Skeletal muscle cell (primary cell): ENCODE measurements around the gene DIDO1.

Source experiments
- DNase-seq: peaks from one replicate; pipeline ENCODE4 v3.0.0-alpha.2; 2010; ENCODE audit warnings: low read depth
- H3K4me3 ChIP-seq: 2 replicates; pipeline ENCODE4 v1.5.1; 2011; ENCODE audit warnings: low read depth, mild to moderate bottlenecking, control low read depth, low read length, moderate library complexity

DIDO1 gene

DNA sequence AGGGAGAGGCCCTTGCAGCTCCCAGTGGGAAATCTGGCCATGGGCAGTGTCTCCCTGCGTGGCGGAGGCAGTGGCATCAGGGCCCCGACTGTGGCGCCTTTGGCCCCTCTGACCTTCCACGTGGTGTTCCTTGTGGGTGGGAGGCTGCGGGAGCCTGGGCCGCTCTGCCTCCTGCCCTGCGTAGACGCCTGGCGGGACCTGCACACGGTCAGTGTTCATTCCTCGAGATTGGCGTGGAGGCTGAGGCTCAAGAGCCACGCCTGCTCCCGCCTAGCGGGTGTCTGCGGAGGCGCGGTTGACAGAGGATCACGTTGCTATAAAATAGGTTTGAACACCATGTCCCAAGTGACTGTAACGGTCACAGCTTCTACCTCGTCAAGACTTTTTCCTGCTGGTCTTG is 95.5 kb downstream of the DIDO1 start:
- no peak overlapping the region for H3K4me3 ChIP-seq
- no peak for DNase-seq

DNA sequence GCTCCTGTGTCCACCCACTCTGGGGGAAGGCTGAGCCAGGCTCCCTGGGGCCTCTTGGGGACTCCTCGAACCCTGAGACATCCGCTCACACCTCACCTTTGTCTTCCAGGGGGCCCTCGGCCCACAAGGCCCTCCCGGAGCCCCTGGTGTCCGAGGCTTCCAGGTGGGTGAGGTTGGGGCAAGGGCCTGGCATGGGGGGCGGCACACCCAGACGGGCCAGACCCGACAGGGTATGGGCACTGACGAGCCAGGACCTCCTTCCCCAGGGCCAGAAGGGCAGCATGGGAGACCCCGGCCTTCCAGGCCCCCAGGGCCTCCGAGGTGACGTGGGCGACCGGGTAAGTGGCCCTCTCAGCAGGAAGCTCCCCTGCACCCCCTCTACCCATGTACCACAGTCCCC is 96.1 kb downstream of the DIDO1 start:
- no peak overlapping the region for H3K4me3 ChIP-seq
- no peak for DNase-seq

DNA sequence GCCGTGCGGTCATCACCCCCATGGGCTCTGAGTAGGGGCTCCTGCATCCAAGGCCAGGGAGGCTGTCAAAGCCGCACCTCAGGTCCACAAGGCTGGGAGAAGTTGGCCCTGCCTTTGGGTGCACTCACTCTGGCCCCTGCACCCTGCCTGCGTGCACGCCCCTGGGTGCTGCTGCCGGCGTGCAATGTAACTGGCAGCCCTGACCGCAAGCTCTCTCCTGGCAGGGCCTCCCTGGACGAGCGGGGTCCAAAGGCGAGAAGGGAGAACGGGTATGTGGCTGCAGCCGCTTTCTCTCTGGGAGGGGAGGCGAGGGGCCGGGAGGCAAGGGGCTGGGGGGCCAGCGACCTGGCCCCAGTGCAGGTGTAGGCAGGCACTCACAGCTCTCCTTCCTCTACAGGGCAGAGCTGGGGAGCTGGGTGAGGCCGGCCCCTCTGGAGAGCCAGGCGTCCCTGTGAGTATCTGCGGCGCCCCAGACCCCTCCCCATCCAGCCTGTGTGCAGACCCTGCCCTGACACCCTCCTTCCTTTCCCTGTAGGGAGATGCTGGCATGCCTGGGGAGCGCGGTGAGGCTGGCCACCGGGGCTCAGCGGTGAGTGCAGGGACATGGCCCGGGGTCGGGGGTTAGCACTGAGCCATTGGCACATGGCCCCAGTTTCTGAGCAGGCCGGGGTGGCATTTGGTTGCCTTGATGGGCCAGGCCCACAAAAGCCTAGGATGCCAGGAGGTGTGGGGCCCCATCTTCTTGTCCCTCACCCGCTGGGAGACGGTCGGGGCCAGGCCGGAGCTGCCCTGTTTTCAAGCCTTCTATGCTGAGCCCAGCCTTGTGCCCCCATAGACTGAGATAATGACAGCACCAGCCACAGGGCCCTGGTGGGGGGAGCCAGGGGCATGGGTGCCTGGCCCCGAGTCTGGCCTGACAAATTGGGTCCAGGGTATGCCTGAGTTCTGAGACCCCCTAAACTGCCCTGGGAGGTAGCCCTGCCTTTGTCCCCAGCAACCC is 96.8 kb downstream of the DIDO1 start:
- no peak overlapping the region for H3K4me3 ChIP-seq
- DNase-seq: no peak

DNA sequence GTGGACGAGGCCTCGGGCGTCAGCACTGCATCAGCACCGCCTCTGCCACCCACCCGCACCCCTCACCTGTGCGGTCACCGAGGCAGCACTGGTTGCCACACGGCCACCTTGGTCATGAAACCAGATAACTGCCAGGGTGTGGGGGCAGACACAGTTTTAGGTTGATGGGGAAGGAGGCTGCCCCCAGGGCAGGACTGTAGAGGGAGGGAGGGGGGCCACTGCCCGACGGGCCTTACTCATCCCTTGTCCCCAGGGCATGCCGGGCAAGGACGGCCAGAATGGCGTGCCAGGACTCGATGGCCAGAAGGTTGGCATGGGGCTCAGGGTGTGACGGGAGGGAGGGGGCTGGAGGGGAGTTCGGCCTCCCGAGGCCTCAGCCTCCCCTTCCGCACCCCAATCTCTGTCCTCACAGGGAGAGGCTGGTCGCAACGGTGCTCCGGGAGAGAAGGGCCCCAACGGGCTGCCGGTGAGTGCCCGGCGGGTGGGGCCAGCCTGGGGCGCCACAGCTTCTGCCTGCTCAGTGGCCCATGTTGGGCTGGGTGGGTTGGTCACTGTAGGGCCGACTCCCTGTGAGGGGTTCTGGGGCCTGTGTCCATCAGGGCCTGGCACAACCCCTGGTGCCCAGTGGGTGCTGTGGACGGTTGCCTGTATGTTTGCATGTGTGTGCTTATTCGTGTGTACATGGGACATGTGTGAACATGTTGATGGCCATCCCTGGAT is 97.6 kb downstream of the DIDO1 start:
- no peak overlapping the region for H3K4me3 ChIP-seq
- DNase-seq: no peak

- no peak for DNase-seq
These were observed 98.3 kb downstream of the DIDO1 start for GRCh38 chr20:62828051-62828450.

More at GRCh38 chr20:62828051-62828450, 98.3 kb downstream of the DIDO1 start:
- H3K4me3 ChIP-seq: no peak overlapping the region
